HG03175 (cell line): ENCODE results near the gene RAX2.
A peak's percentile ranks its signal among the peaks of the same experiment; 100 is the strongest.
"Not testable (repeated sequence)": the region's sequence is repeated elsewhere in the genome, so short reads cannot be mapped to it uniquely, and the experiment has no call there.

Experiments
- ATAC-seq: cut with Tn5 transposase; IDR thresholded peaks from one replicate; pipeline ENCODE4 v1.9.1; 2021; ENCODE audit warnings: mild to moderate bottlenecking, moderate library complexity; ENCODE audit not compliant: unreplicated experiment

Gene RAX2

DNA sequence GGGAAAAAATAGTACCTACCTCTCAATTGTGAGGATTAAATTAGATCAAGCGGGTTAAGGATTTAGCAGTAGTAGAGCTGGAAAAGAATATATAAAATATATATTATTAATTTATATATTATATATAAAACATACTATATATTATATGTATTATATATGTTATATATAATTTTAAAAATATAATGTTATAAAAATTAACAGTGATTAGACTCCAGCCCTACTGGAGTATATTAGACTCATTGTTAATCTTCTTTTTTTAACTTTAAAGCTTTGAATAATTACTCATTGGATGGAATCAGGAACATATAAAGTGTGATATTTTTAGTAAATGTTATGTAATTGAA lies 9.9 kb downstream of the RAX2 start:
- no peak for ATAC-seq

DNA sequence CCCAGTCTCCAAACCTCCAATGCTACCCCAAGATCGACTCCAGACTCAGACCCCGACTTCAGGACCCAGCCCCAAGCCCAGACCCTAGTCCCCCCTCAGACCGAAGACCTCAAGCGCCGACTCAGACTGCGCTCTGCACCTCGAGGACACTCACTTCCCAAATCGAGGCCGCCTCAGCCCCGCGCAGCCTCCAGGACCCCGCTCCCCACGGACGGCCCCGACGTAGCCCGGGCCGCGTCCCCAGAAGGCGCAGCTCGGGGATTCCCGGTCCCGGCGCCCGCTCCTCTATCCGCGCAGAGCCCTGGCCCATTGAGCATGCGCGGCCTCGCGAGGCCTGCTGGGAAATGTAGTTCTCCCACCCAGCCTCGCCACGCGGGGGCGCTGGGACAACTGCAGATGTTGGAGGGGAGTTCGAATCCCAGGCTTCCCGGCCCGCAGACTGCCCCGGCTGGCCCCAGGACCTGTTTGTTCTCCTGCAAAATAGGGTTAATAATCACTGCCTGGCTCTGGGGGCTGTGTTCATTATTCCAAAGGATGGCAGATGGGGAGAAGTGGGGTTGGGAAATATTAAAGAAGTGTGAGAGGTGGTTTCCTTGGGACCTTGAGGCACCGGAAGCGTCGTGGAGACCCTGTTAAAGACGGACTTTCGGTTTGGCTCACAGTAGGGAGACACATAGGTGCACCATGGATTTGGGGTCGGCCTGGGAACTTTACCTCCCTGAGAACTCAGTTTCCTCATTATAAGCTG lies 10.5 kb downstream of the RAX2 start, which contains the start of gene APBA3:
APBA3 (minus strand) TSS at position 311 of the 748 bp plus-strand sequence. CDS start 1,428 bp downstream, outside the sequence.
- peak; percentile 44 for ATAC-seq

DNA sequence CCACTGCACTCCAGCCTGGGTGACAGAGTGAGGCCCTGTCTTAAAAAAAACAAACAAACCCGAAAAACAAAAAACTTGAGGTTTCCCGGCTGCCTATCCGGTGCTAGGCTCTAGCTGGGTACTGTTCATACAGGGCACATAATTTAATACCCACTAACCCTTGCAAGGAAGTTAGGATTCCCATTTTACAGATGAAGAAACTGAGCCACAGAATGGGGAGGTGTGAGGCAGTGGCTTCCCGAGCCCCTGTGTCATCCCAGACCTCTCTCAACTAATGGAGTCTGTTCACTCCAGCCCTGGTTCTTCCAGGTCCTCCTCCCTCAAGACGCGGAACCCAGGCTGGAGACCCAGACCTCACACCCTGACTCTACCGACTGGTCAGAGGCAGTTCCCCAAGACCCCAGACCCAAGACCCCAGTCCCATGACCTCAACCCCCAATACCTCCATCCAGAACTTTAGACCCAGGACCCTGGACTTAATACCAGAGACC lies 11.1 kb downstream of the RAX2 start:
- ATAC-seq = no peak

DNA sequence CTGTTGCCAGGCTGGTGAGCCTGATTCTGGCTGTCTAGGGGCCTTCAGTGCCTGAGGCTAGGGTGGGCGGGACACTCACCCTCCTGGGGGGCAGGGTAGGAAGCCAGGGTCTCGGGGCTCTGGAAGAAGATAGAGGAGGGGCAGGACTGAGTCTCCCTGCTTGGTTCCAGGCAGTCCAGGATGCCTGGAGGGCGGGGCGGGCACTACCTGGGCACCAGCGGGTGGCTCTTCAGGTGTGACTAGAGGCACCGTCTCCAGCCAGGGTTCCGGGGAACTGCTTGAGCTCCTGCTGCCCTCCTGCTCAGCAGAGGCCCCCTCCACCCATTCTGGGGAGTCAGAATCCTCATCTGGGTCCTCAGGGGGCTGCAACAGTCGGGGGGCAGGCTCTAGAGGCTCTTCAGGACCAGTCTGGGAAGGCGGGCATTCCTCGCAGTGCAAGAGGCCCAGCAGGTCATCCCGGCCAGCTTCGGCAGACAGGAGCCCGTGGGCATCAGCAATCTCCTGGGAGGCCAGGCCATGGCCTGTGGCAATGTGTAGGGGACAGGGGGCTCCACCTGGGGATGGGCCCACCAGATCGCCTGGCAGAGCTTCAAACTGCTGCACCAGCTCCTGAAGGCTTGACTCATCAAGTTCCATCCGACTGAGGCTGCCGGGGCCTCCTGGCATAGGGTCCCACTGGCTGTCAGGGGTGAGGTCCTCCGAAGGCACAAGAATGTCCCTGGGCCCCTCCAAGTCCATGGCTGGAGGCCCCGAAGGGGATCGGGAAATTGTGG lies 12.4 kb downstream of the RAX2 start:
- ATAC-seq = no peak

DNA sequence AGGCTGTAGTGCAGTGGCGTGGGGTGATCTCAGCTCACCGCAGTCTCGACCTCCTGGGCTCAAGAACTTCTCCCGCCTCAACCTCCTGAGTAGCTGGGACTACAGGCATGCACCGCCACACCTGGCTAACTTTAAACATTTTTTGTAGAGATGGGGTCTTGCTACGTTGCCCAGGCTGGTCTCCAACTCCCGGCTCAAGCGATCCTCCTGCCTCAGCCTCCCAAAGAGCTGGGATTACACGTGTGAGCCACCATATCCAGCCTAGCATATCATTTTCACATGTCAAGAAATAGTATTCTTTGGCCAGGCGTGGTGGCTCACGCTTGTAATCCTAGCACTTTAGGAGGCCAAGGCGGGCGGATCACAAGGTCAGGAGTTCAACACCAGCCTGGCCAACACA lies 13.7 kb downstream of the RAX2 start:
- not testable (repeated sequence) for ATAC-seq

DNA sequence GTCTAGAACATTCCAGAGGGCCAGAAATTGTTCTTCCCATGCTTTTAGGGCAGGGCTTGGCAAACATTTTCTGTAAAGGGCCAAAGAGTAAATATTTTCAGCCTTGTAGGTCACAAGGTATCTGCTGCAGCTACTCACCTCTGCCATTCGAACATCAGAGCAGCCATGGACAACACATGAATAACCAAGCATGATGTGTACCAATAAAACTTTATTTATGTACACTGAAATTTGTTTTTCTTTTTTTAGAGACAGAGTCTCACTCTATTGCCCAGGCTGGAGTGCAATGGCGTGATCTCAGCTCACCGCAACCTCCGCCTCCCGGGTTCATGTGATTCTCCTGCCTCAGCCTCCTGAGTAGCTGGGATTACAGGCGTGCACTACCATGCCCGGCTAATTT lies 14.3 kb downstream of the RAX2 start:
- not testable (repeated sequence) for ATAC-seq

DNA sequence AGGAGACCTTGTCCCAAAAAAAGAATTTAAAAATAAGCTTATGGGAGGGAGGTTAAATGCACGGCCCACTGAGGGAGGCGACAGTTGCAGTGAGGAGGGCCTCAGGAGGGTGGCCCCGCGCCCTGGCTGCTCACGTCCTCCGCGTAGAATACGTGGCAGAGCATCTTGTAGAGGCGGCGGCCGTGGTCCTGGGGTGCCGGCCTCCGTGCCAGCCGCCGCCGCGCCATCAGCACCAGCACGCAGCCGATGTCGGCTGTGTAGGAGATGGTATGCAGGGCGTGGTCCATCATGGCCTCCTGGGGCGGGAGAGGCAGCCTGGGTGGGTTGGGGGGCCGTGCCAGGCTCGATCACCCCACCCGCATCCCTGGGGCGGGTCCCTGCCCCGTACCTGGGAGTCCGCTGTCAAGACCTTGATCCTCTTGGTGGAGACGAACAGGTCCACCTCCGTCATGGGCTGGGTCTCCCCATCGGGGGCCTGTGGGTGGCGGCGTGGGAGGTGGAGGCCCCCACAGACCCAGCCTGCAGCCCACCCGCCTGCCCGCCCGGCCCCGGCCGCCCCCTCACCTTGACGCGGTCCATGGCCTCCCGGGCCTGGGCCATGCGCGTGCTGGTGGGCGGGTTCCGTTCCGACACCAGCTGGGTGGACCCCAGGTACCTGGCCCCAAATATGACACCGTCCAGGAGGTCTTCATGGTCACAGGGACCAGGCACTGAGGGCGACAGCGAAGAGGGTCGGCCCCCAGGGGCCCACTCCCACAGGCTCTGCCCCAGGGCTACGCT lies 18.2 kb downstream of the RAX2 start:
- no peak for ATAC-seq

DNA sequence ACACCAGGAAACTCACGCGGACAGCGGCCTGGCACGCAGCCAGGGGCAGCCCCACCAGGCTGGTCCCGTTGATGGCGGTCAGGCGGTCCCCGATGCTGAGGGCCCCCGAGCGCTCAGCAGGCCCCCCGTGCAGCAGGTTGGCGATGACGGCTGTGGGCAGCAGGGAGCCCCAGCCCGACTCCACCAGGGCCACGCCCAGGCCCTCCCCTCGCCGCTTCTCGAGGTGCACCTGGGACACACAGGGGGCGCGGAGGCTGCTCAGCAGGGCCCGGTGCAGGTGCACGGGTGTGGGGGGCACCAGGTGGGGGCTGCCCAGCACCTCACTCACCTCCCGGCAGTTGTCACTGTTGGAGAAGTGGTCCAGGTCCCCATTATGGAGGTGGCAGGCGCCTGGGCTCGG lies 19.5 kb downstream of the RAX2 start:
- ATAC-seq = no peak

DNA sequence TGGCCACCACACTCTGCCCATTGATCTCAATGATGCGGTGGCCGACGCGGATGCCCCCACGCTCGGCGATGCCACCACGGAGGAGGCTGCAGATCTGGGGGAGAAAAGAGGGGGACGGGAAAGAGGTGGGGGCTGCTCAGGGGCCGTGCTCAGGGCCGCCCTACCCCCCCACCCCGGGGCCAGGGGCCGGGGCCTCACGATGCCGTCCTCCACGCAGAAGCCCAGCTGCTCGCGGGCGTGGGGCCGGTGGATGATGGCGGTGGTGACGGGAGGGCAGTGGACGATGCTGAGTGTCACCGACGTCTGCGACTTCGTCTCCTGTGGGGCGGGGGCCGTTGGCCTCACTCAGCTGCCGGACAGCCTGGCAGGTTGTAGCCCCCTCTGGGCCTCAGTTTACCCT lies 20.8 kb downstream of the RAX2 start:
- ATAC-seq = no peak

DNA sequence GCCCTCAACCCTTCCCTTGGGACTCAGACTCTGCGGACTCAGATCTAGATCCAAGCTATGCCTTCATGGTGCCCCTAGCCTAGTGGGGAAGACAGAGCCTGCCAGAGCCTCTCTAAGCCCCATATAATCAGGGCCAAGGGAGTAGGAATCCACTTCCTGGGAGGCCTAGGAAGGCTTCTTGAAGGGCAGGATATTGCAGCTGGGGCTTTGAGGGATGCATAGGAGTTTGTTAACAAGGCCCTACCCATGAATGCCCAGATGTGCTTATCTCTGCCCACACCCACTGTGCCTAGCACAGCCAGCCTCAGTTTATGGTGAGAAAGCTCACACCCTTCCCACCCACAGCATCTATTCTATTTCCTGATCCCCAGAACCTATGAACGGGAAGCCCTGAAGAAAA lies 21.8 kb downstream of the RAX2 start:
- no peak for ATAC-seq

DNA sequence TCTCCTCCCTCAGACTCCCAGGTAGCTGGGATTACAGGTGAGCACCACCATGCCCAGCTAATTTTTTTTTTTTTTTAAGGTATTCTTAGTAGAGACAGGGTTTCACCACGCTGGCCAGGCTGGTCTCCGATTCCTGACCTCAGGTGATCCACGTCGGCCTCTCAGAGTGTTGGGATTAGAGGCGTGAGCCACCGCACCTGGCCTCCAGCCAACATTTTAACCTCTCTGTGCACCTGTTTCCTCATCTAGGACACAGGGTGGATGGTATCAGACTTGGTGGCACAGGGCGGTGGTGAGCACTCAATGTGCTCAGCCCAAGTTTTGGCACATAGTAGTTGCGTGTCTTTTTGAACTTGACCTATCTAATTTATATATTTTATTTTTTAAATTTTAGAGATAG lies 23.1 kb downstream of the RAX2 start:
- ATAC-seq = no peak

DNA sequence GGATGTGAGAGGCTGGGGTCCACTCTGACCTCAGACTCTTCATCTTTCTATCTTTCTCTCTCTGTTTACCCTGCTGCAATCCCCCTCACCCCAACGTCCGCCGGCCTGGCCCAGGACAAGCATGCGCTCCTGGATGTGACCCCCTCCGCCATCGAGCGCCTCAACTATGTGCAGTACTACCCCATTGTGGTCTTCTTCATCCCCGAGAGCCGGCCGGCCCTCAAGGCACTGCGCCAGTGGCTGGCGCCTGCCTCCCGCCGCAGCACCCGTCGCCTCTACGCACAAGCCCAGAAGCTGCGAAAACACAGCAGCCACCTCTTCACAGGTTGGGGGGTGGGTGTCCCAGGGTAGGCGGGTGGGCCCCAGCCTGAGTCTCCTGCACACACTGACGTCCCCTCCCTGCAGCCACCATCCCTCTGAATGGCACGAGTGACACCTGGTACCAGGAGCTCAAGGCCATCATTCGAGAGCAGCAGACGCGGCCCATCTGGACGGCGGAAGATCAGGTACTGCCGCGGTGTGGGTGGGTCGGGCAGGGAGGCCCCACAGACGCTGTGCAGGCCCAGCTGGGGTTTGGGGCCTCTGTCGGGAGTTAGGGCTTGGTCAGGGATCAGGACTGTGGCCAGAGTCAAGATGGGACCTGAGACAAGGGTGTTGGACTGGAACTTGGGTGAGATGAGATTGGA lies 25.5 kb downstream of the RAX2 start:
- no peak for ATAC-seq

DNA sequence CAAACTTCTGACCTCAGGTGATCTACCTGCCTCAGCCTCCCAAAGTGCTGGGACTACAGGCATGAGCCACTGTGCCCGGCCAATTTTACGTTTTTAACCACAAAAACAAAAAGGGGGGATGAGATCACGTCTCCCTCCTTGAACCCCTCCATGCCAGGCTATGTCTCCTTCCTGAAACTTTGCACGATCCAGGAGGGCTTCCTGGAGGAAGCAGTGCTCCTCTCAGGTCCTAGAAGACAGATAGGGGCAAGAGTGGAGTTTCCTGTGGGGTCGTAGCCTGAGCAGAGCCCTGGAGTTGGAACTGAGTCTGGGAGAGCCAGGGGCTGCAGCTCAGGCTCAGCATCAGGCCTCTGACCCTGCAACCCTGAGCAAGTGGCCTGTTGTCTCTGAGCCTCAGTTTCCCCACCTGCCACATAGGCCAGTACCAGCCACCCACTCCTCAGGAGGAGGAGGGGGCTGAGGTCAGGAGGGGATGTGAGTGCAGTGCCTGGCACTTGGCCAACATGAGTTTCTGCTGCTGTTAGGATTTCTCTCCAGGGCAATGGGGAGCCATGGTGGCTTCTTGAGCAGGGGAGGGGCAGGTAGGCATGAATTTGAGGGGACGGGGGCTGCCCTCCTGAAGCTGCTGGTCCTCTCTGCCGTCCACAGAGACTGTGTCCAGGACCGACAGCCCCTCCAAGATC lies 26.5 kb downstream of the RAX2 start:
- no peak for ATAC-seq

DNA sequence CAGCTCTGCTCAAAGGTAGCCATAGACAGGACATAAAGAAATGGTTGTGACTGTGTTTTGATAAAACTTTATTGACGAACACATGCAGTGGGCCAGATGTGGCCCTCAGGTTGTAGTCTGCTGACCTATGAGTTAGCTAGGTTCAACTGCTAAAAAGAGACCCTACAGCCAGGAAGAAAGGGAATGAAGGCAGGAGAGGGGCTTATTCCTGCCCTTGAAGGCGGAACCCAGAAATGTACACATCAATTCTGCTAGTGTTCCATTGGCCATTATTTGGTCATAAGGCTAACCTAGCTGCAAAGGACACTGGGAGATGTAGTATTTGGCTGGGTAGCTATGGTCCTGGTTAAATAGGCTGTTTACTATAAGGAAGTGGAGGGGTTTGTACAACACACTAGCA lies 28.5 kb downstream of the RAX2 start:
- ATAC-seq = no peak

DNA sequence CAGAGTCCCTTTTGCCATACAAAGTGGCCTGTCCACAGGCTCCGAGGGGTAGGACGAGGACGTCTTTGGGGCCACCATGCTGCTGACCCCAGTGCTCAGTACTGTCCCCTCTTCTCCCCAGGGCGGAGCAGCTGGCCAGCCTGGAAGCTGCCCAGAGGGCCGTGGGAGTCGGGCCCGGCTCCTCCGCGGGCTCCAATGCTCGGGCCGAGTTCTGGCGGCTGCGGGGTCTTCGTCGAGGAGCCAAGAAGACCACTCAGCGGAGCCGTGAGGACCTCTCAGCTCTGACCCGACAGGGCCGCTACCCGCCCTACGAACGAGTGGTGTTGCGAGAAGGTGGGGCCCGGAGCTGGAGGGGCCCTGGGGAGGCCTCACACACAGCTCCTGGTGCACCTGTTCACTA lies 31.6 kb downstream of the RAX2 start:
- ATAC-seq = no peak

DNA sequence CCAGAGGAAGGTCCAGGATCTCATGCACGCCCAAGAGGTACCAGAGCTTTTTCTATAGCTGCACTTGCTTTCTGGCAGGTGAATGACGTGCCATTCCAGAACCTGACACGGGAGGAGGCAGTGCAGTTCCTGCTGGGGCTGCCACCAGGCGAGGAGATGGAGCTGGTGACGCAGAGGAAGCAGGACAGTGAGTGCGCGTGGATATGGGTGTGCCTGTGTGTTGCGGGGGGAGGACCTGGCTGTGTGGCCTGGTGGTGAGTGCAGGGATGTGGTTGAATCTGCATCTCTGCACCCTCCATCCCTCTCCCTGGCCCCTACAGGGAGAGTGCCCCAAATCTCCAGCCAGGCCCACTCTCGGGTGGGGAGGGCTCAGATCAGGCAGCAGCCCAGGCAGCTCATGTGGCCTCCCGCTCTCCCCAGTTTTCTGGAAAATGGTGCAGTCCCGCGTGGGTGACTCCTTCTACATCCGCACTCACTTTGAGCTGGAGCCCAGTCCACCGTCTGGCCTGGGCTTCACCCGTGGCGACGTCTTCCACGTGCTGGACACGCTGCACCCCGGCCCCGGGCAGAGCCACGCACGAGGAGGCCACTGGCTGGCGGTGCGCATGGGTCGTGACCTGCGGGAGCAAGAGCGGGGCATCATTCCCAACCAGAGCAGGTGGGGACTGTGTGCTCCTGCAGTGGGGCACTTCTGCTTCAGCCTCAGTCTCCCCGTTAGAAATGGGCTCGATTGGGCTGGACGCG lies 33.4 kb downstream of the RAX2 start:
- ATAC-seq = no peak

DNA sequence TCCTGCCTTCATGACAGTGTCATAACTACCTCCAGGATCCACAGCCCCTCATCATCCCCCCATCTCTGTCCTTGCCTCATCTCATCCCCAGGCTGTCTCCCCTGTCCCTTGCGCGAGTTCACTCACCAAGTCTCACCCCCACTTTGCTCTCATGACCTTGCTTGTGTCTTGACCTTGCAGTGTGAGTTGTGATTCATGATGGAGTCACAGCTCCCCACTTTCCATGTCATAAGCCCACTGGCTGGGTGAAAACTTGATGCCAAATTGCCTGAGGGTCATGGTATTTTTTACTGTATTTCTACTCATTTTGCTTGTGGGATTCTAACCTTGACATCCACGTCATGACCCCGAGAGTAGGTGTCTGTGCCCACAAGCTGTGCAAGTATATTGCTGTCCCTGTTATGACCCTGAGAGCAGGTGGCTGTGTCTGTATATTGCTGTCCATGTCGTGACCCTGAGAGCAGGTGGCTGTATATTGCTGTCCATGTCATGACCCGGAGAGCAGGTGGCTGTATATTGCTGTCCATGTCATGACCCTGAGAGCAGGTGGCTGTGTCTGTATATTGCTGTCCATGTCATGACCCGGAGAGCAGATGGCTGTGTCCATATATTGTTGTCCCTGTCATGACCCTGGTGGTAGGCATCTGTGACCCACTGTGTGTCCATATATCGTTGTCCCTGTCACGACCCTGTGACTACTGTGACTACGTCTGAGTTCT lies 34.4 kb downstream of the RAX2 start:
- no peak for ATAC-seq

DNA sequence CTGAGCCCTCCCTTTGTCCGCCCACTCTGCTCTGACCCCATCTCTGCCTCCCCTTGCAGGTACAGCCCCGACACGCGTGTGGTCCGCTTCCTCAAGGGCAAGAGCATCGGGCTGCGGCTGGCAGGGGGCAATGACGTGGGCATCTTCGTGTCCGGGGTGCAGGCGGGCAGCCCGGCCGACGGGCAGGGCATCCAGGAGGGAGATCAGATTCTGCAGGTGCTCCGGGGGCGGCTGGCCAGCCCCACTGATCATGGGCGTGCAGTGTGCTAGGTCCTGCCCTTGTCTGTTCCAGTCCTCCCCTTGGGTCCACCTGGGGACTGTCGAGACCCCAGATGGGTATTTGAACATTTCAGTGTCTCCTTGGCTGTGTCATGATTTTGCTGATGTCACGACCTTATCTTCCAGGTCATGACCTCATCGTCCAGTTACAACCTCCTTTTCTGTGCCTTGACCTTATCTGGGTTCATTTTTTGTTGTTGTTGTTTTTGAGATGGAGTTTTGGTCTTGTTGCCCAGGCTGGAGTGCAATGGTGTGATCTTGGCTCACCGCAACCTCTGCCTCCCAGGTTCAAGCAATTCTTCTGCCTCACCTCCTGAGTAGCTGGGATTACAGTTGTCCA lies 35.8 kb downstream of the RAX2 start:
- no peak for ATAC-seq

DNA sequence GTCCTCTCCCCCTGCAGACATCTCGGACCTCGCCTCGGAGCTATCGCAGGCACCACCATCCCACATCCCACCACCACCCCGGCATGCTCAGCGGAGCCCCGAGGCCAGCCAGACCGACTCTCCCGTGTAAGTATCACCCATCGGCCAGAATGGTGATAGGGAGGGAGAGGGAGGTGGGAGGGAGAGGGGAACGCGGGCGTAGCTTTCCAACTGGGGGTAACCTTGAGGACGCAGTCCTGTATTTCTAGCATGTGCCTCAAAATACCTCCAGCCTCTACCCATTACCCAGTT lies 37.8 kb downstream of the RAX2 start:
- no peak for ATAC-seq
